ENCODE measurements around the gene PRKCZ. TPM values are rescaled to one million over a fixed set of nuclear protein-coding genes. Genes with fewer than 3 reads are reported as not detected.

PRKCZ gene
- total and polyA plus RNA-seq, 2 of the 4 experiments (the other 2 are of a cell fraction) = 2.0 to 3.5 TPM

- H3K18ac ChIP-seq (ENCODE audit: low read depth, low read length) = no peak overlapping the region
- ChIA-PET POLR2A (ENCODE audit: unreplicated experiment) (no interaction called here), CTCF (no interaction called here)
- H2AK5ac ChIP-seq (ENCODE audit: low read depth, low read length) = no peak overlapping the region
- no peak overlapping the region for H4K8ac ChIP-seq (ENCODE audit: low read depth in 2 of 2, low read length in 2 of 2)
- H3K9me1 ChIP-seq (ENCODE audit: insufficient read depth, low read length) = no peaks in the 10 kb centered on the region
- H2AK9ac ChIP-seq (replicated peaks; ENCODE audit: low read depth, low read length, poor library complexity) = no peak overlapping the region
- no peaks in the 10 kb centered on the region for H4K20me1 ChIP-seq (ENCODE audit: insufficient read depth, low read length)
- H3K27me3 ChIP-seq (ENCODE audit: control insufficient read depth, insufficient read depth, low read length) = peaks cover 30% of the 10 kb centered on the region
- H2AFZ ChIP-seq (replicated peaks; ENCODE audit: low read length, poor library complexity) = peak overlapping the region; percentile 32
- H3K9ac ChIP-seq (ENCODE audit: low read depth, low read length) = no peak overlapping the region
- no peak overlapping the region for H3K14ac ChIP-seq (replicated peaks; ENCODE audit: low read depth, low read length)
- no peak overlapping the region for H3K23ac ChIP-seq (ENCODE audit: low read depth, low read length)
- no peak overlapping the region for H2BK20ac ChIP-seq (ENCODE audit: low read depth, low read length)
- dilution Hi-C loops (cut with HindIII; ENCODE audit: low sequenced_read_pairs, unreplicated experiment) (no loop called here), intact Hi-C loops (cut with micrococcal nuclease) (no loop called here), in situ Hi-C loops (cut with MboI; ENCODE audit: low sequenced_read_pairs) (no loop called here)
- no peaks in the 10 kb centered on the region for H3K36me3 ChIP-seq (ENCODE audit: control insufficient read depth, insufficient read depth, low read length)
- TF ChIP-seq ELK1 (IDR thresholded peaks at IDR 0.05; ENCODE audit: borderline replicate concordance, low read depth, low read length) (no peak), RFX5 (IDR thresholded peaks at IDR 0.05; ENCODE audit: low read depth, low read length) (no peak), NFE2L2 (IDR thresholded peaks at IDR 0.05; ENCODE audit: low read depth, low read length) (no peak), USF2 (IDR thresholded peaks at IDR 0.05; ENCODE audit: low read depth, low read length) (no peak), CHD1 (IDR thresholded peaks at IDR 0.05; ENCODE audit: low read depth, low read length) (no peak), CTCF (conservative IDR thresholded peaks at IDR 0.05; ENCODE audit: low read depth, low read length) (no peak), CEBPB (IDR thresholded peaks at IDR 0.05; ENCODE audit: low read depth, low read length) (no peak)
- no peak overlapping the region for H2BK15ac ChIP-seq (ENCODE audit: low read depth, low read length)
- no peak overlapping the region for H3K4me2 ChIP-seq (ENCODE audit: low read depth, low read length)
- H3K4ac ChIP-seq (ENCODE audit: low read depth, low read length) = no peak overlapping the region
- no TSS peak for BruUV-seq (replicated peaks)
- no peak overlapping the region for H2BK120ac ChIP-seq (ENCODE audit: low read depth, low read length)
- no peak overlapping the region for H3K56ac ChIP-seq (ENCODE audit: extremely low read depth, insufficient read depth, low read length)
- no peak for DNase-seq
- no peak overlapping the region for H3K4me3 ChIP-seq (ENCODE audit: insufficient read depth, low read depth, low read length)
- H3K4me1 ChIP-seq (ENCODE audit: control insufficient read depth, insufficient read depth, low read length) = no peaks in the 10 kb centered on the region
- WGBS, 2 experiments (ENCODE audit: extremely low coverage in 2 of 2, insufficient read length in 1 of 2) = 77% methylated on average over 11 of the region's 19 CpGs; no CpG with 5 or more reads in 1 of the 2 experiments
- H4K91ac ChIP-seq (ENCODE audit: insufficient read depth, low read depth, low read length) = no peak overlapping the region
- no peak overlapping the region for H3K27ac ChIP-seq (ENCODE audit: insufficient read depth, low read length)
- ATAC-seq (ENCODE audit: low read depth) = no peak
- H4K5ac ChIP-seq (ENCODE audit: low read depth, low read length) = no peak overlapping the region
- H3K9me3 ChIP-seq (ENCODE audit: control insufficient read depth, insufficient read depth, low read length) = peaks cover 21% of the 10 kb centered on the region
- H2BK5ac ChIP-seq (ENCODE audit: low read depth, low read length, poor library complexity, severe bottlenecking) = no peak overlapping the region
- H3K79me1 ChIP-seq (ENCODE audit: low read depth in 1 of 2, low read length in 2 of 2) = no peaks in the 10 kb centered on the region
Measured at GRCh38 chr1:2074396-2074795, 24.2 kb downstream of the PRKCZ start.
